PFSK-1 (cell line): ENCODE data around the gene IKZF1.

Experiments
- FOXP2 ChIP-seq: optimal IDR thresholded peaks from 2 replicates; pipeline ENCODE3; 2011; ENCODE audit warnings: borderline replicate concordance, control low read depth, inconsistent platforms; ENCODE audit not compliant: insufficient read depth; ENCODE audit errors: extremely low read length, extremely low read depth
- POLR2AphosphoS5 ChIP-seq: IDR thresholded peaks from 2 replicates; pipeline ENCODE4 v1.6.1; 2012; ENCODE audit warnings: low read depth, mild to moderate bottlenecking, control low read depth, low read length, moderate library complexity
- TF ChIP-seq, protein P1 (sequence below), 2 experiments: IDR thresholded peaks; 2 replicates each; pipeline versions ENCODE4 v1.6.1 to v1.8.0; 2011 to 2012; ENCODE audit warnings: low read depth in 2 of 2, low read length in 2 of 2, control low read depth in 1 of 2, inconsistent platforms in 1 of 2, mild to moderate bottlenecking in 1 of 2, moderate library complexity in 1 of 2; ENCODE audit not compliant: insufficient read depth in 1 of 2

GRCh38 chr7:50298811-50299562 lies 5.5 kb upstream of the IKZF1 start:
- TF ChIP-seq POLR2AphosphoS5 = no peak
- TF ChIP-seq, protein P1, sequence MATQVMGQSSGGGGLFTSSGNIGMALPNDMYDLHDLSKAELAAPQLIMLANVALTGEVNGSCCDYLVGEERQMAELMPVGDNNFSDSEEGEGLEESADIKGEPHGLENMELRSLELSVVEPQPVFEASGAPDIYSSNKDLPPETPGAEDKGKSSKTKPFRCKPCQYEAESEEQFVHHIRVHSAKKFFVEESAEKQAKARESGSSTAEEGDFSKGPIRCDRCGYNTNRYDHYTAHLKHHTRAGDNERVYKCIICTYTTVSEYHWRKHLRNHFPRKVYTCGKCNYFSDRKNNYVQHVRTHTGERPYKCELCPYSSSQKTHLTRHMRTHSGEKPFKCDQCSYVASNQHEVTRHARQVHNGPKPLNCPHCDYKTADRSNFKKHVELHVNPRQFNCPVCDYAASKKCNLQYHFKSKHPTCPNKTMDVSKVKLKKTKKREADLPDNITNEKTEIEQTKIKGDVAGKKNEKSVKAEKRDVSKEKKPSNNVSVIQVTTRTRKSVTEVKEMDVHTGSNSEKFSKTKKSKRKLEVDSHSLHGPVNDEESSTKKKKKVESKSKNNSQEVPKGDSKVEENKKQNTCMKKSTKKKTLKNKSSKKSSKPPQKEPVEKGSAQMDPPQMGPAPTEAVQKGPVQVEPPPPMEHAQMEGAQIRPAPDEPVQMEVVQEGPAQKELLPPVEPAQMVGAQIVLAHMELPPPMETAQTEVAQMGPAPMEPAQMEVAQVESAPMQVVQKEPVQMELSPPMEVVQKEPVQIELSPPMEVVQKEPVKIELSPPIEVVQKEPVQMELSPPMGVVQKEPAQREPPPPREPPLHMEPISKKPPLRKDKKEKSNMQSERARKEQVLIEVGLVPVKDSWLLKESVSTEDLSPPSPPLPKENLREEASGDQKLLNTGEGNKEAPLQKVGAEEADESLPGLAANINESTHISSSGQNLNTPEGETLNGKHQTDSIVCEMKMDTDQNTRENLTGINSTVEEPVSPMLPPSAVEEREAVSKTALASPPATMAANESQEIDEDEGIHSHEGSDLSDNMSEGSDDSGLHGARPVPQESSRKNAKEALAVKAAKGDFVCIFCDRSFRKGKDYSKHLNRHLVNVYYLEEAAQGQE (IDR thresholded peaks at IDR 0.05; ENCODE audit: insufficient read depth in 1 of 2, low read depth in 2 of 2, low read length in 2 of 2) = no peak
- TF ChIP-seq FOXP2 = no peak
